Measurements from ENCODE around the gene RIIAD1. TPM values are rescaled to one million over a fixed set of nuclear protein-coding genes. Genes with fewer than 3 reads are reported as not detected.

The RIIAD1 gene
- total RNA-seq, 1 donor from 2014 or later: 1.2 TPM

DNA sequence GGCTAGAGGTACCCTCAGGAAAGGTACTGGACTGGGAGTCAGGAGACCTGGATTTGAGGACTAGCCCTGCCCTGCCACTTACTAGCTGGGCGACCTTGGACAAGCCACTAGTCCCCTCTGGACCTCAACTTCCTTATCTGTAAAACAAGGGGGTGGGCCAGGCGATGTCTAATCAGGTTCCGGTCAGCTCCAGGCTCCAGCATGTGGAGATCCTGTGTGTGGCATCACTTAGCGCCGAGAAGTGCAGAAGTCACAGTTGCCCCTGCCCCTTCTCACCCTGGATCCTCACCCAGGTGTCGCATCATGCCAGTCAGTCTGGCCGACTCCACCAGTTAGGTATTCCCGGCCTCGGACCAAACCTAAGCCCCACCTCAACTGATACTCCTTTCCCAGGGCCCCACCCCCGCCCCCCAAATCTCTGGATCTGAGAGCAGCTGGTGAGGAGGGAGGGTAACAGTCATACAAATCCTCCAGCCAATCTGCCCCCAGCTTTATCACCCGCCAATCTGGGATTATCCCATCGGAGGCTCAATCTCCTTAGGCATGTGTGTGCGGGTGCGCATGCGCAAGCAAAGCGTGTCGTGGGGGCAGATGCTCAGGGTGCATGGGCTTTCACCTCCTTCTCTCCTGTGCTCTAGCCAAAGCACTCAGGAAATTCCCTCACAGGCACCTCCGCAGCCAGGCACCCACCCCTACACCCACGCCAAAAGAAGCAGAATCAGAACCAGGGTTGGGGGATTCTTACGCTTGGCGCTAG is 10.1 kb upstream of the RIIAD1 start:
- H3K27ac Mint-ChIP-seq: no peak overlapping the region
- no peaks in the 10 kb centered on the region for H3K9me3 Mint-ChIP-seq (ENCODE audit: low read depth)
- peaks cover 33% of the 10 kb centered on the region for H3K4me1 Mint-ChIP-seq (ENCODE audit: low read depth)
- no peaks in the 10 kb centered on the region for H3K36me3 Mint-ChIP-seq (ENCODE audit: insufficient read depth)
- no peaks in the 10 kb centered on the region for H3K27me3 Mint-ChIP-seq
- no peak overlapping the region for H3K4me3 Mint-ChIP-seq (ENCODE audit: low read depth)
- DNase-seq (ENCODE audit: low spot score, unreplicated experiment): no peak
- TF ChIP-seq, protein P1, sequence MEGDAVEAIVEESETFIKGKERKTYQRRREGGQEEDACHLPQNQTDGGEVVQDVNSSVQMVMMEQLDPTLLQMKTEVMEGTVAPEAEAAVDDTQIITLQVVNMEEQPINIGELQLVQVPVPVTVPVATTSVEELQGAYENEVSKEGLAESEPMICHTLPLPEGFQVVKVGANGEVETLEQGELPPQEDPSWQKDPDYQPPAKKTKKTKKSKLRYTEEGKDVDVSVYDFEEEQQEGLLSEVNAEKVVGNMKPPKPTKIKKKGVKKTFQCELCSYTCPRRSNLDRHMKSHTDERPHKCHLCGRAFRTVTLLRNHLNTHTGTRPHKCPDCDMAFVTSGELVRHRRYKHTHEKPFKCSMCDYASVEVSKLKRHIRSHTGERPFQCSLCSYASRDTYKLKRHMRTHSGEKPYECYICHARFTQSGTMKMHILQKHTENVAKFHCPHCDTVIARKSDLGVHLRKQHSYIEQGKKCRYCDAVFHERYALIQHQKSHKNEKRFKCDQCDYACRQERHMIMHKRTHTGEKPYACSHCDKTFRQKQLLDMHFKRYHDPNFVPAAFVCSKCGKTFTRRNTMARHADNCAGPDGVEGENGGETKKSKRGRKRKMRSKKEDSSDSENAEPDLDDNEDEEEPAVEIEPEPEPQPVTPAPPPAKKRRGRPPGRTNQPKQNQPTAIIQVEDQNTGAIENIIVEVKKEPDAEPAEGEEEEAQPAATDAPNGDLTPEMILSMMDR (IDR thresholded peaks at IDR 0.05; ENCODE audit: unreplicated experiment): no peak

GRCh38 chr1:151711951-151712350 is 9.4 kb upstream of the RIIAD1 start:
- H3K27me3 Mint-ChIP-seq: peaks cover 3% of the 10 kb centered on the region
- no peak overlapping the region for H3K4me3 Mint-ChIP-seq (ENCODE audit: low read depth)
- DNase-seq (ENCODE audit: low spot score, unreplicated experiment): no peak
- no peaks in the 10 kb centered on the region for H3K36me3 Mint-ChIP-seq (ENCODE audit: insufficient read depth)
- H3K9me3 Mint-ChIP-seq (ENCODE audit: low read depth): no peaks in the 10 kb centered on the region
- H3K4me1 Mint-ChIP-seq (ENCODE audit: low read depth): peaks cover 36% of the 10 kb centered on the region
- TF ChIP-seq, protein P1 (IDR thresholded peaks at IDR 0.05; ENCODE audit: unreplicated experiment): no peak
- peak overlapping the region; percentile 49 for H3K27ac Mint-ChIP-seq

DNA sequence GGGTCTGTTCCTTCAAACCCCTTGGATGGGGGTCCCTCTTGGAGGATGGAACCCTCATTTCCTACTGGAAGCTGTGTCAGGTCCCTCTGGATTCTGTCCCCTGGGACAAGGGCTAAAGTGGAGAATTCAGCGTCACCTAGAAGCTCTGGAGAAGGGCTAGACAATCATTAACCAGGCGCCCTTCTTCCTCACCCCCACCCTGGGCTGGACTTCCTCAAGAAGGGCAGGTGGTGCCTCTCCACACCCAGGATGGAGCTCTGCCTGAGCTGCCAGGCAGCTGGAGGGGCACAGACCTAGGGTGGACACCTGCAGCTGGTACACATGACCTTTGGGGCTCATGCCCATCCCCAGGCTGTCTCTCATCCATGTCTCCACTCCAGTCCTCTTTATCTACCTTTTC is 8.3 kb upstream of the RIIAD1 start:
- Mint-ChIP-seq H3K4me3 (ENCODE audit: low read depth) (no peak overlapping the region), H3K27me3 (peaks cover 13% of the 10 kb centered on the region), H3K4me1 (ENCODE audit: low read depth) (peaks cover 44% of the 10 kb centered on the region), H3K27ac (no peak overlapping the region), H3K36me3 (ENCODE audit: insufficient read depth) (no peaks in the 10 kb centered on the region), H3K9me3 (ENCODE audit: low read depth) (no peaks in the 10 kb centered on the region)
- no peak for DNase-seq (ENCODE audit: low spot score, unreplicated experiment)
- TF ChIP-seq, protein P1 (IDR thresholded peaks at IDR 0.05; ENCODE audit: unreplicated experiment): no peak

- Mint-ChIP-seq H3K9me3 (ENCODE audit: low read depth) (no peaks in the 10 kb centered on the region), H3K27me3 (peaks cover 21% of the 10 kb centered on the region), H3K4me3 (ENCODE audit: low read depth) (no peak overlapping the region), H3K27ac (no peak overlapping the region), H3K4me1 (ENCODE audit: low read depth) (peaks cover 44% of the 10 kb centered on the region), H3K36me3 (ENCODE audit: insufficient read depth) (no peaks in the 10 kb centered on the region)
- TF ChIP-seq, protein P1 (IDR thresholded peaks at IDR 0.05; ENCODE audit: unreplicated experiment): no peak
- no peak for DNase-seq (ENCODE audit: low spot score, unreplicated experiment)
These were observed 7.4 kb upstream of the RIIAD1 start for GRCh38 chr1:151713874-151714273.

- H3K27me3 Mint-ChIP-seq: peaks cover 30% of the 10 kb centered on the region
- peak overlapping the region; percentile 73 for H3K4me3 Mint-ChIP-seq (ENCODE audit: low read depth)
- no peaks in the 10 kb centered on the region for H3K9me3 Mint-ChIP-seq (ENCODE audit: low read depth)
- H3K36me3 Mint-ChIP-seq (ENCODE audit: insufficient read depth): no peaks in the 10 kb centered on the region
- peaks cover 44% of the 10 kb centered on the region for H3K4me1 Mint-ChIP-seq (ENCODE audit: low read depth)
- H3K27ac Mint-ChIP-seq: peak overlapping the region; percentile 12
- no peak for DNase-seq (ENCODE audit: low spot score, unreplicated experiment)
- TF ChIP-seq, protein P1 (IDR thresholded peaks at IDR 0.05; ENCODE audit: unreplicated experiment): no peak
These were observed 6.2 kb upstream of the RIIAD1 start for GRCh38 chr1:151714820-151715725.

All from progenitor cell of endocrine pancreas (in vitro differentiated cells).